Heart left ventricle (tissue), 13 donors: ENCODE results near the gene TRMT61A.

Experiments used
- POLR2A ChIP-seq, 2 donors: fragments of 450-650 bp; IDR thresholded peaks; one replicate each; pipeline ENCODE4 v1.6.1; 2017; ENCODE audit warnings: antibody characterized with exemption in 2 of 2, mild to moderate bottlenecking in 2 of 2, moderate library complexity in 2 of 2
- TF ChIP-seq, protein P1 (sequence below), 12 donors: fragments of 200-600 bp; sonication (generic) in 4 of 12; IDR thresholded peaks; one replicate each; pipeline versions ENCODE4 v1.5.0 to v1.8.0; 2018 to 2022; ENCODE audit warnings: antibody characterized with exemption in 12 of 12, mild to moderate bottlenecking in 5 of 12
- donor health status: ischemic (EF 13 %, LVEDD 7.1; RV severe dilation, severe dysfunction).
- donor health status: DM: no; HTN: yes; CAD: no.
- donor health status: DM: no; HTN: no; CAD: no.
- donor health status: ischemic (EF 25% LVEDD 6.9; RV normal size, moderate dysfunction).
- donor health status: ischemic (EF 25% LVEDD 5.7; RV mildly dilated, moderate dysfunction).
- donor health status: ischemic (EF 35%, LVEDD 5.7; RV mildly dilated, moderate dysfunction).
- donor health status: nonischemic (EF 11% LVEDD 7.7; RV severe dilation, severe dysfunction).
- donor health status: DM: yes; HTN: yes; CAD: no.
- donor health status: PGD.
- donor health status: ischemic (EF 29% LVEDD 5.4; RV normal size, mild dysfunction).
- donor health status: nonischemic (EF 23%, LVEDD 6.1; RV moderate dilation, normal function).

DNA sequence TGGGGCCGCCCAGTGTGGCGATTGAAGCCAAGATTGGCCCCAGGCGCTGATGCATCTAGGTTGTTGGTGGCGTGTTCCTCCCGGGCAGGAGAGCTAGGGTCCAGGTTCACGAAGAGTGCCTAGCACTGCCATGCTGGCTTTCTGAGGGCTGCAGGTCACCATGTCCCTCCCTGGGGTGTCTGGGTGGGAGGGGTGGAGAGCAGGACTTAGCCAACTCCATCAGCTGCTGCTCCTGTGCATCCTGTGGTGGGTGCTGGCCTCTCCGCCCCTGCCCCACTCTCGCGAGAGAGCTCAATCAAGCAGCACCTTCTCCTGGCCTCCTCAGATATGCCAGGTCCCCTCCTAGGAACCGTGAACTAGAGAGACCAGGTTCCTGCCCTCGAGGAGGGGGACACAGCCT is 1.8 kb downstream of the TRMT61A start:
- TF ChIP-seq, protein P1, sequence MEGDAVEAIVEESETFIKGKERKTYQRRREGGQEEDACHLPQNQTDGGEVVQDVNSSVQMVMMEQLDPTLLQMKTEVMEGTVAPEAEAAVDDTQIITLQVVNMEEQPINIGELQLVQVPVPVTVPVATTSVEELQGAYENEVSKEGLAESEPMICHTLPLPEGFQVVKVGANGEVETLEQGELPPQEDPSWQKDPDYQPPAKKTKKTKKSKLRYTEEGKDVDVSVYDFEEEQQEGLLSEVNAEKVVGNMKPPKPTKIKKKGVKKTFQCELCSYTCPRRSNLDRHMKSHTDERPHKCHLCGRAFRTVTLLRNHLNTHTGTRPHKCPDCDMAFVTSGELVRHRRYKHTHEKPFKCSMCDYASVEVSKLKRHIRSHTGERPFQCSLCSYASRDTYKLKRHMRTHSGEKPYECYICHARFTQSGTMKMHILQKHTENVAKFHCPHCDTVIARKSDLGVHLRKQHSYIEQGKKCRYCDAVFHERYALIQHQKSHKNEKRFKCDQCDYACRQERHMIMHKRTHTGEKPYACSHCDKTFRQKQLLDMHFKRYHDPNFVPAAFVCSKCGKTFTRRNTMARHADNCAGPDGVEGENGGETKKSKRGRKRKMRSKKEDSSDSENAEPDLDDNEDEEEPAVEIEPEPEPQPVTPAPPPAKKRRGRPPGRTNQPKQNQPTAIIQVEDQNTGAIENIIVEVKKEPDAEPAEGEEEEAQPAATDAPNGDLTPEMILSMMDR (IDR thresholded peaks at IDR 0.05), result no peak
- no peak for TF ChIP-seq POLR2A (IDR thresholded peaks at IDR 0.05)
